HG03103 (cell line): ENCODE data around the gene TF.
"Not testable (repeated sequence)": the region's sequence is repeated elsewhere in the genome, so short reads cannot be mapped to it uniquely, and the experiment has no call there.

Experiments used
- ATAC-seq: cut with Tn5 transposase; IDR thresholded peaks from one replicate; pipeline ENCODE4 v1.9.1; 2021; ENCODE audit warnings: low read depth; ENCODE audit not compliant: unreplicated experiment

The TF gene

GRCh38 chr3:133763797-133764683 lies 17.8 kb downstream of the TF start:
- no peak for ATAC-seq

GRCh38 chr3:133765256-133765655 lies 19.1 kb downstream of the TF start:
- ATAC-seq = no peak

- no peak for ATAC-seq
Measured at GRCh38 chr3:133767607-133768006, 21.4 kb downstream of the TF start.

- ATAC-seq = no peak
Measured at GRCh38 chr3:133769536-133769935, 23.3 kb downstream of the TF start.

GRCh38 chr3:133773732-133774131 lies 27.5 kb downstream of the TF start:
- no peak for ATAC-seq

GRCh38 chr3:133775309-133775708 lies 29.1 kb downstream of the TF start:
- no peak for ATAC-seq

- no peak for ATAC-seq
Measured at GRCh38 chr3:133775835-133776234, 29.6 kb downstream of the TF start.

GRCh38 chr3:133776794-133777438 lies 30.7 kb downstream of the TF start:
- ATAC-seq = no peak

GRCh38 chr3:133777807-133778568 lies 31.8 kb downstream of the TF start:
- no peak for ATAC-seq

- no peak for ATAC-seq
Measured at GRCh38 chr3:133779626-133780203, 33.5 kb downstream of the TF start.

- ATAC-seq = not testable (repeated sequence)
Measured at GRCh38 chr3:133780756-133781155, 34.6 kb downstream of the TF start.

GRCh38 chr3:133781570-133781969 lies 35.4 kb downstream of the TF start:
- ATAC-seq = no peak

GRCh38 chr3:133782454-133782853 lies 36.3 kb downstream of the TF start:
- no peak for ATAC-seq

- no peak for ATAC-seq
Measured at GRCh38 chr3:133783762-133784161, 37.6 kb downstream of the TF start.

- no peak for ATAC-seq
Measured at GRCh38 chr3:133788024-133788423, 41.8 kb downstream of the TF start.

GRCh38 chr3:133792171-133792763 lies 46.1 kb downstream of the TF start:
- ATAC-seq = no peak

GRCh38 chr3:133797396-133798105 lies 51.4 kb downstream of the TF start:
- no peak for ATAC-seq

- no peak for ATAC-seq
Measured at GRCh38 chr3:133799794-133800585, 53.8 kb downstream of the TF start.

GRCh38 chr3:133803469-133803868 lies 57.3 kb downstream of the TF start:
- no peak for ATAC-seq
